KMS-11 (cell line): ENCODE data around the gene NUBP2.

Experiments
- H2AFZ ChIP-seq: fragments of 200-600 bp; sonication (generic); 2 replicates; pipeline ENCODE4 v1.6.1; 2016; ENCODE audit warnings: antibody characterized with exemption, mixed run types, low read depth
- H3K27ac ChIP-seq: fragments of 200-600 bp; sonication (generic); 2 replicates; pipeline ENCODE4 v1.6.1; 2016; ENCODE audit warnings: mild to moderate bottlenecking, mixed run types
- H3K27me3 ChIP-seq: fragments of 200-600 bp; sonication (generic); 2 replicates; pipeline ENCODE4 v1.6.1; 2017; ENCODE audit warnings: mild to moderate bottlenecking, low read depth, mixed run types, moderate library complexity; ENCODE audit not compliant: insufficient read depth
- H3K36me3 ChIP-seq: fragments of 200-600 bp; sonication (generic); 2 replicates; pipeline ENCODE4 v1.6.1; 2017; ENCODE audit warnings: mild to moderate bottlenecking, mixed run types; ENCODE audit not compliant: insufficient read depth
- H3K4me1 ChIP-seq: fragments of 200-600 bp; sonication (generic); 2 replicates; pipeline ENCODE4 v1.6.1; 2016; ENCODE audit warnings: mild to moderate bottlenecking, low read depth, mixed run types; ENCODE audit not compliant: poor library complexity, severe bottlenecking
- H3K4me2 ChIP-seq: fragments of 200-600 bp; sonication (generic); 2 replicates; pipeline ENCODE4 v1.7.0; 2016; ENCODE audit warnings: mild to moderate bottlenecking, mixed run types
- H3K4me3 ChIP-seq: fragments of 200-600 bp; sonication (generic); IDR thresholded peaks from 2 replicates; pipeline ENCODE4 v1.6.1; 2017; ENCODE audit warnings: low read depth, low read length, mixed read lengths; ENCODE audit not compliant: insufficient read depth
- H3K79me2 ChIP-seq: fragments of 200-600 bp; sonication (generic); 2 replicates; pipeline ENCODE4 v1.6.1; 2016; ENCODE audit warnings: low read depth, mixed run types; ENCODE audit not compliant: insufficient read depth
- H3K9ac ChIP-seq: fragments of 200-600 bp; sonication (generic); 2 replicates; pipeline ENCODE4 v1.6.1; 2016; ENCODE audit warnings: mild to moderate bottlenecking, mixed run types
- H4K20me1 ChIP-seq: fragments of 200-600 bp; sonication (generic); 2 replicates; pipeline ENCODE4 v1.6.1; 2016; ENCODE audit warnings: mild to moderate bottlenecking, mixed run types; ENCODE audit not compliant: insufficient read depth
- TF ChIP-seq, protein P1 (sequence below): fragments of 200-600 bp; sonication (generic); conservative IDR thresholded peaks from 2 replicates; pipeline ENCODE4 v1.6.1; 2017; ENCODE audit warnings: low read depth, mild to moderate bottlenecking, antibody characterized with exemption, low read length, moderate library complexity, mixed read lengths

NUBP2 gene

GRCh38 chr16:1781254-1781653, 1.5 kb upstream of the NUBP2 start:
- Histone ChIP-seq H3K4me2 (peak overlapping the region; percentile 66), H2AFZ (no peak overlapping the region), H3K4me1 (peaks cover 14% of the 10 kb centered on the region), H4K20me1 (no peaks in the 10 kb centered on the region), H3K9ac (no peak overlapping the region; the same call in 1 of the 2 replicates), H3K79me2 (peaks cover 42% of the 10 kb centered on the region), H3K4me3 (no peak overlapping the region), H3K27me3 (no peaks in the 10 kb centered on the region), H3K27ac (no peak overlapping the region), H3K36me3 (no peaks in the 10 kb centered on the region)
- TF ChIP-seq, protein P1, sequence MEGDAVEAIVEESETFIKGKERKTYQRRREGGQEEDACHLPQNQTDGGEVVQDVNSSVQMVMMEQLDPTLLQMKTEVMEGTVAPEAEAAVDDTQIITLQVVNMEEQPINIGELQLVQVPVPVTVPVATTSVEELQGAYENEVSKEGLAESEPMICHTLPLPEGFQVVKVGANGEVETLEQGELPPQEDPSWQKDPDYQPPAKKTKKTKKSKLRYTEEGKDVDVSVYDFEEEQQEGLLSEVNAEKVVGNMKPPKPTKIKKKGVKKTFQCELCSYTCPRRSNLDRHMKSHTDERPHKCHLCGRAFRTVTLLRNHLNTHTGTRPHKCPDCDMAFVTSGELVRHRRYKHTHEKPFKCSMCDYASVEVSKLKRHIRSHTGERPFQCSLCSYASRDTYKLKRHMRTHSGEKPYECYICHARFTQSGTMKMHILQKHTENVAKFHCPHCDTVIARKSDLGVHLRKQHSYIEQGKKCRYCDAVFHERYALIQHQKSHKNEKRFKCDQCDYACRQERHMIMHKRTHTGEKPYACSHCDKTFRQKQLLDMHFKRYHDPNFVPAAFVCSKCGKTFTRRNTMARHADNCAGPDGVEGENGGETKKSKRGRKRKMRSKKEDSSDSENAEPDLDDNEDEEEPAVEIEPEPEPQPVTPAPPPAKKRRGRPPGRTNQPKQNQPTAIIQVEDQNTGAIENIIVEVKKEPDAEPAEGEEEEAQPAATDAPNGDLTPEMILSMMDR, result no peak

GRCh38 chr16:1781758-1782407, 877 bp upstream of the NUBP2 start:
- Histone ChIP-seq H3K79me2 (peaks cover 43% of the 10 kb centered on the region), H3K27me3 (no peaks in the 10 kb centered on the region), H3K4me2 (peak overlapping the region; percentile 66), H3K4me1 (peaks cover 14% of the 10 kb centered on the region), H3K4me3 (no peak overlapping the region), H3K27ac (peak overlapping the region; percentile 37; the same call in 1 of the 2 replicates), H4K20me1 (no peaks in the 10 kb centered on the region), H3K36me3 (no peaks in the 10 kb centered on the region), H3K9ac (peak overlapping the region; percentile 27; the same call in 1 of the 2 replicates), H2AFZ (peak overlapping the region; percentile 39; the same call in 1 of the 2 replicates)
- TF ChIP-seq, protein P1, result no peak

- H3K79me2 ChIP-seq, result peaks cover 43% of the 10 kb centered on the region
- H3K4me2 ChIP-seq, result no peak overlapping the region
- peaks cover 14% of the 10 kb centered on the region for H3K4me1 ChIP-seq
- H2AFZ ChIP-seq, result no peak overlapping the region
- H3K27me3 ChIP-seq, result no peaks in the 10 kb centered on the region
- H3K27ac ChIP-seq, result no peak overlapping the region
- no peaks in the 10 kb centered on the region for H4K20me1 ChIP-seq
- H3K4me3 ChIP-seq, result no peak overlapping the region
- H3K36me3 ChIP-seq, result no peaks in the 10 kb centered on the region
- H3K9ac ChIP-seq, result no peak overlapping the region
- TF ChIP-seq, protein P1, result no peak
Measured at GRCh38 chr16:1784977-1785845, 2.5 kb downstream of the NUBP2 start.

- Histone ChIP-seq H3K4me3 (no peak overlapping the region), H4K20me1 (no peaks in the 10 kb centered on the region), H3K27me3 (no peaks in the 10 kb centered on the region), H3K36me3 (no peaks in the 10 kb centered on the region), H3K79me2 (peaks cover 38% of the 10 kb centered on the region), H3K27ac (no peak overlapping the region), H3K4me2 (no peak overlapping the region), H3K9ac (no peak overlapping the region), H2AFZ (no peak overlapping the region), H3K4me1 (peaks cover 13% of the 10 kb centered on the region)
- TF ChIP-seq, protein P1, result no peak
Measured at GRCh38 chr16:1785846-1786170, 3.0 kb downstream of the NUBP2 start.
